ENCODE measurements around the gene JAZF1.

DNA sequence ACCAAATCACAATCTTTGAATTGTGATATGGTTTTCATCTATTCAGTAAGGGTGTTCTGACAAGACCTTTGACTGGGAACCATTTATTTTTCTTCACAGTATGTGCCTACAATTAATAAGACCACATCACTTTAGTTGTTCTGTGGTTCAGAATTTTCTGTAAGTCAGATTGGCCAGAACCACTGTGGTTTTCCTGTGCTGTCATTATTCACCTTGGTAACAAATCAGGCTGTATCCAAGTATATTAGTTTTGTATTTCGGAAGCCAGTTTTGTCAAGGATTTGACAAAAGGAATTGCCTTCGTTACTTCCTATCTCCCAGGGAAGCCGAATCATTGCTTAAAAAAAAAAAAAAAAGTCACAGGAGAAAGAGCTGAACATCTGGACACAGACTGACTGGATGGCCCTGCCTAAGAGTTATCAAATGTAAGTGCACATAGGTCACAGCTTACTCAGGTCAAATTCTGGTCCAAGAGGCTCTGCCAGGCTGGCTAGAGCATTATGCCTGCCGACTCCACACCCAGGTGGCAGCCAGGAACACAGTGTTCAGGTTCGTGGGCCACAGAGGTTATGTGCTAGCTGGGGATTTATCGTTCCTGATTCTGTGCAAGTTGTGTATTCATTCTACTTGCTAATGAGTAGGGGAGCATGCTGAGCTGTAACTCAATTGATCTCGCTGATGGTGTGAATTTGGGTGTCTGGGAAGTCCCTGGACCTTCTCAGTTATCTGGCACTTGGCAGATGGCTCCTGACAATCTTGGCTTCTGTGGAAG is 175.3 kb downstream of the JAZF1 start:
- TF ChIP-seq, protein P1, sequence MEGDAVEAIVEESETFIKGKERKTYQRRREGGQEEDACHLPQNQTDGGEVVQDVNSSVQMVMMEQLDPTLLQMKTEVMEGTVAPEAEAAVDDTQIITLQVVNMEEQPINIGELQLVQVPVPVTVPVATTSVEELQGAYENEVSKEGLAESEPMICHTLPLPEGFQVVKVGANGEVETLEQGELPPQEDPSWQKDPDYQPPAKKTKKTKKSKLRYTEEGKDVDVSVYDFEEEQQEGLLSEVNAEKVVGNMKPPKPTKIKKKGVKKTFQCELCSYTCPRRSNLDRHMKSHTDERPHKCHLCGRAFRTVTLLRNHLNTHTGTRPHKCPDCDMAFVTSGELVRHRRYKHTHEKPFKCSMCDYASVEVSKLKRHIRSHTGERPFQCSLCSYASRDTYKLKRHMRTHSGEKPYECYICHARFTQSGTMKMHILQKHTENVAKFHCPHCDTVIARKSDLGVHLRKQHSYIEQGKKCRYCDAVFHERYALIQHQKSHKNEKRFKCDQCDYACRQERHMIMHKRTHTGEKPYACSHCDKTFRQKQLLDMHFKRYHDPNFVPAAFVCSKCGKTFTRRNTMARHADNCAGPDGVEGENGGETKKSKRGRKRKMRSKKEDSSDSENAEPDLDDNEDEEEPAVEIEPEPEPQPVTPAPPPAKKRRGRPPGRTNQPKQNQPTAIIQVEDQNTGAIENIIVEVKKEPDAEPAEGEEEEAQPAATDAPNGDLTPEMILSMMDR (IDR thresholded peaks at IDR 0.05; ENCODE audit: insufficient read depth, low read length), result no peak
- TF ChIP-seq POLR2AphosphoS5 (IDR thresholded peaks at IDR 0.05; ENCODE audit: low read depth), result no peak

Measured in HL-60 (cell line).